Measurements from ENCODE around the gene RNU1-3. TPM values are rescaled to one million over a fixed set of nuclear protein-coding genes. Genes with fewer than 3 reads are reported as not detected.

The RNU1-3 gene
- total and polyA plus RNA-seq, 2 of the 13 experiments (the other 11 are each of a cell fraction or from before 2014, with no cell fraction given) = under 0.01 to 11,018 TPM

DNA sequence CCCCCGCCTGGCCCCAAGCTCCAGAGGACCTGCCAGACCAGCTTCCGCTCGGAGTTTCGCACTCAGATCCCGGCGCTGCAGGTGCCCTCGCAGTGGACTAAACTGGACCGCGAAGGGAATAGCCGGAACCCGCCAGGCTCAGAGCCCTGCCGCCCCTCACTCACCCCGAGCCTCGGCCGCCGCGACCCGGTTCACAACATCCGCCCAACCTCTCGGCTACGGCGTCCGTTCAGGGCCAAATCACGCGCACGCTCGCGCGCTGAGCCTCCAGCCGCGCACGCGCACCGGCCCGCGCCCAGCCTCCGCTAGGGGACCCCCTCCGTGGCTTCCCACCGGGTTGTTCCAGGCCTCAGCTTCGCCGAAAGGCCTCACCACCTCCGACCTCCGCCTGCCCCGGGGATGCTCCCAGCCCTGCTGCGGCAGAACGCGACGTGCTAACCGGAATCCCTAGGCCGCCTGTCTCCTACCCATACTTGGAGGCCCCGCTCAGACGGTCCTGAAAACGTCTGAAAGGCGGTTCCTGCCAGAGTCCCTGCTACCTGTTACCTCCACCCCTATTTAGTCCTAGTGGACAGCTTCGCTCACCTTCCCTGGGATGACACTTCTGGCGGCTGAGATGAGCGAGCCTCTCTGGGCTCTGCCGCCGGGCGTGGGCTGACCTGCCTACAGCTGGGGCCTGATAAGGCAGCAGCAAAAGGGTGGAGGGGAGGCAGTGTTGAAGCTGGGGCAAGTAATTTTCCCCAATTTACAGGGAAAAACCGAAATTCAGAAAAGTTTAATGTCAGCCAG lies 22.1 kb downstream of the RNU1-3 start (continued):
- TF ChIP-seq SNAPC4 (CRISPR knock-in tag; IDR thresholded peaks at IDR 0.05) = peak; percentile 96
- TF ChIP-seq ZMYM4 (CRISPR knock-in tag; IDR thresholded peaks at IDR 0.05) = peak; percentile 97
- TF ChIP-seq SALL2 (CRISPR knock-in tag; IDR thresholded peaks at IDR 0.05) = peak; percentile 100
- TF ChIP-seq, protein P1, sequence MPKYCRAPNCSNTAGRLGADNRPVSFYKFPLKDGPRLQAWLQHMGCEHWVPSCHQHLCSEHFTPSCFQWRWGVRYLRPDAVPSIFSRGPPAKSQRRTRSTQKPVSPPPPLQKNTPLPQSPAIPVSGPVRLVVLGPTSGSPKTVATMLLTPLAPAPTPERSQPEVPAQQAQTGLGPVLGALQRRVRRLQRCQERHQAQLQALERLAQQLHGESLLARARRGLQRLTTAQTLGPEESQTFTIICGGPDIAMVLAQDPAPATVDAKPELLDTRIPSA (CRISPR knock-in tag; IDR thresholded peaks at IDR 0.05; ENCODE audit: borderline replicate concordance) = peak; percentile 99
- TF ChIP-seq ZNF326 (CRISPR knock-in tag; IDR thresholded peaks at IDR 0.05; ENCODE audit: borderline replicate concordance) = peak; percentile 83
- TF ChIP-seq KDM2A (CRISPR knock-in tag; IDR thresholded peaks at IDR 0.05; ENCODE audit: borderline replicate concordance, low read depth) = peak; percentile 100
- peak; percentile 96 for TF ChIP-seq ZSCAN9 (CRISPR knock-in tag; IDR thresholded peaks at IDR 0.05; ENCODE audit: borderline replicate concordance)
- peak; percentile 99 for TF ChIP-seq HBP1 (CRISPR knock-in tag; IDR thresholded peaks at IDR 0.05; ENCODE audit: low read depth)
- TF ChIP-seq, protein P2, sequence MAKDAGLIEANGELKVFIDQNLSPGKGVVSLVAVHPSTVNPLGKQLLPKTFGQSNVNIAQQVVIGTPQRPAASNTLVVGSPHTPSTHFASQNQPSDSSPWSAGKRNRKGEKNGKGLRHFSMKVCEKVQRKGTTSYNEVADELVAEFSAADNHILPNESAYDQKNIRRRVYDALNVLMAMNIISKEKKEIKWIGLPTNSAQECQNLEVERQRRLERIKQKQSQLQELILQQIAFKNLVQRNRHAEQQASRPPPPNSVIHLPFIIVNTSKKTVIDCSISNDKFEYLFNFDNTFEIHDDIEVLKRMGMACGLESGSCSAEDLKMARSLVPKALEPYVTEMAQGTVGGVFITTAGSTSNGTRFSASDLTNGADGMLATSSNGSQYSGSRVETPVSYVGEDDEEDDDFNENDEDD (CRISPR knock-in tag; IDR thresholded peaks at IDR 0.05; ENCODE audit: borderline replicate concordance) = peak; percentile 98
- peak; percentile 96; the same call in 1 of the 2 replicates for TF ChIP-seq ZC3H4 (CRISPR knock-in tag; IDR thresholded peaks at IDR 0.05; ENCODE audit: borderline replicate concordance)
- TF ChIP-seq ZBTB43 (CRISPR knock-in tag; conservative IDR thresholded peaks at IDR 0.05) = peak; percentile 92
- TF ChIP-seq ONECUT2 (CRISPR knock-in tag; IDR thresholded peaks at IDR 0.05) = peak; percentile 43; the same call in 1 of the 2 replicates
- peak; percentile 96 for TF ChIP-seq HIVEP1 (CRISPR knock-in tag; IDR thresholded peaks at IDR 0.05)
- peak; percentile 80; the same call in 1 of the 2 replicates for TF ChIP-seq ZNF335 (CRISPR knock-in tag; IDR thresholded peaks at IDR 0.05)
- peak; percentile 99 for TF ChIP-seq BRD4 (CRISPR knock-in tag; IDR thresholded peaks at IDR 0.05)
- peak; percentile 100 for TF ChIP-seq KDM3A (CRISPR knock-in tag; IDR thresholded peaks at IDR 0.05; ENCODE audit: low read depth)
- TF ChIP-seq HMG20A (CRISPR knock-in tag; IDR thresholded peaks at IDR 0.05; ENCODE audit: borderline replicate concordance) = peak; percentile 41; the same call in 1 of the 2 replicates

Data from HepG2 (cell line).